Keratinocyte (primary cell): ENCODE results near the gene ABLIM2. TPM values are rescaled to one million over a fixed set of nuclear protein-coding genes. Genes with fewer than 3 reads are reported as not detected.

Experiments
- DNase-seq: peaks from one replicate; pipeline ENCODE4 v3.0.0-alpha.2; 2011; ENCODE audit warnings: low read depth, missing footprints, low spot score
- FAIRE-seq: peaks from 2 replicates; lab custom pipeline; 2011; peaks lifted over from hg19 to GRCh38; lab: Jason Lieb, UNC
- H2AFZ ChIP-seq: 2 replicates; pipeline ENCODE4 v1.6.0; 2012; ENCODE audit warnings: low read length, control low read depth, inconsistent platforms; ENCODE audit not compliant: control insufficient read depth
- H3K27ac ChIP-seq: 2 replicates; pipeline ENCODE4 v1.5.1; 2011; ENCODE audit warnings: low read length; ENCODE audit not compliant: control insufficient read depth, insufficient read depth
- H3K27me3 ChIP-seq: 3 replicates; pipeline ENCODE4 v1.6.0; 2011; ENCODE audit warnings: low read length; ENCODE audit not compliant: control insufficient read depth, insufficient read depth; ENCODE audit errors: extremely low read depth
- H3K36me3 ChIP-seq, 2 experiments: 2 replicates in 1 of 2; 3 replicates in 1 of 2; pipeline ENCODE4 v1.5.1; 2011; ENCODE audit warnings: low read length in 2 of 2, mild to moderate bottlenecking in 1 of 2; ENCODE audit not compliant: control insufficient read depth in 2 of 2, insufficient read depth in 2 of 2; ENCODE audit errors: extremely low read depth in 1 of 2
- H3K4me1 ChIP-seq: 3 replicates; pipeline ENCODE4 v1.5.1; 2011; ENCODE audit warnings: low read length; ENCODE audit not compliant: control insufficient read depth, insufficient read depth; ENCODE audit errors: extremely low read depth
- H3K4me2 ChIP-seq: 3 replicates; pipeline ENCODE4 v1.6.0; 2011; ENCODE audit warnings: low read depth, low read length; ENCODE audit not compliant: control insufficient read depth, insufficient read depth; ENCODE audit errors: extremely low read depth
- H3K4me3 ChIP-seq, 3 experiments: fragments of 200-600 bp in 1 of 3; sonication (generic) in 1 of 3; 2 replicates in 2 of 3; 3 replicates in 1 of 3; pipeline ENCODE4 v1.5.1; 2011 to 2016; ENCODE audit warnings: low read length in 3 of 3, mild to moderate bottlenecking in 3 of 3, control low read depth in 2 of 3, inconsistent platforms in 1 of 3, low read depth in 1 of 3, mixed read lengths in 1 of 3, mixed run types in 1 of 3, moderate library complexity in 1 of 3; ENCODE audit not compliant: control insufficient read depth in 2 of 3, insufficient read depth in 2 of 3; ENCODE audit errors: extremely low read depth in 1 of 3
- H3K79me2 ChIP-seq: 2 replicates; pipeline ENCODE4 v1.6.0; 2012; ENCODE audit warnings: low read length; ENCODE audit not compliant: control insufficient read depth, insufficient read depth
- H3K9ac ChIP-seq: 3 replicates; pipeline ENCODE4 v1.6.0; 2011; ENCODE audit warnings: low read length; ENCODE audit not compliant: control insufficient read depth, insufficient read depth; ENCODE audit errors: extremely low read depth
- H3K9me1 ChIP-seq: 3 replicates; pipeline ENCODE4 v1.6.0; 2011; ENCODE audit warnings: low read length; ENCODE audit not compliant: control insufficient read depth, insufficient read depth; ENCODE audit errors: extremely low read depth
- H3K9me3 ChIP-seq: 2 replicates; pipeline ENCODE4 v1.5.1; 2012; ENCODE audit warnings: low read depth, low read length; ENCODE audit not compliant: control insufficient read depth
- H4K20me1 ChIP-seq: 3 replicates; pipeline ENCODE4 v1.6.0; 2011; ENCODE audit warnings: low read length; ENCODE audit not compliant: control insufficient read depth, insufficient read depth; ENCODE audit errors: extremely low read depth
- CTCF ChIP-seq, 3 experiments: IDR thresholded peaks in 1 of 3; conservative IDR thresholded peaks in 1 of 3; optimal IDR thresholded peaks in 1 of 3; 2 replicates in 2 of 3; 3 replicates in 1 of 3; pipeline versions ENCODE3 to v1.5.1; 2011; ENCODE audit warnings: low read length in 3 of 3, mild to moderate bottlenecking in 3 of 3, moderate library complexity in 2 of 3, control low read depth in 1 of 3, inconsistent platforms in 1 of 3; ENCODE audit not compliant: insufficient read depth in 2 of 3; ENCODE audit errors: extremely low read depth in 1 of 3
- EZH2 ChIP-seq: IDR thresholded peaks from one replicate; pipeline ENCODE4 v1.6.1; 2012; ENCODE audit warnings: inconsistent platforms, mild to moderate bottlenecking, low read length, moderate library complexity
- dilution Hi-C: fragments of 300-500 bp; cut with MboI; formaldehyde crosslinking; loops from one replicate; pipeline ENCODE4 v1.7.0; 2020; ENCODE audit warnings: low sequenced_read_pairs; ENCODE audit not compliant: extremely low pct_ligation_motif_present
- polyA plus RNA-seq, 5 experiments: library from polyadenylated mRNA; depleted of rRNA in 3 of 5; stranded (reverse) in 3 of 5; stranded (forward) in 1 of 5; unstranded in 1 of 5; fragments of >200 nt; gene quantifications; 1 replicate in 1 of 5; 2 replicates in 3 of 5; 3 replicates in 1 of 5; pipeline versions ENCODE4 v1.2.1 to v1.2.3, GENCODE V29; 2011 to 2012; ENCODE audit warnings: missing spikeins in 2 of 5, low read depth in 1 of 5, low replicate concordance in 1 of 5

Gene ABLIM2
- polyA plus RNA-seq, 1 donor (not counting 4 experiments of a cell fraction or from before 2014, with no cell fraction given), result 0.94 TPM

GRCh38 chr4:8052160-8052691 lies 106.4 kb downstream of the ABLIM2 start:
- Histone ChIP-seq H2AFZ (no peak overlapping the region), H3K36me3 (no peaks in the 10 kb centered on the region), H3K27me3 (peaks cover 7% of the 10 kb centered on the region), H3K79me2 (no peaks in the 10 kb centered on the region), H3K4me2 (no peak overlapping the region), H3K4me3 (no peak overlapping the region), H3K9ac (no peak overlapping the region), H3K9me1 (no peaks in the 10 kb centered on the region), H4K20me1 (no peaks in the 10 kb centered on the region), H3K4me1 (no peaks in the 10 kb centered on the region), H3K27ac (no peak overlapping the region), H3K9me3 (peaks cover 2% of the 10 kb centered on the region)
- dilution Hi-C loops, result no loop called here
- no peak for DNase-seq
- FAIRE-seq, result no peak
- TF ChIP-seq CTCF (optimal IDR thresholded peaks at IDR 0.05 in 1 of 3, IDR thresholded peaks at IDR 0.05 in 1 of 3, conservative IDR thresholded peaks at IDR 0.05 in 1 of 3; ENCODE audit: extremely low read depth in 1 of 3, insufficient read depth in 2 of 3, low read length in 3 of 3) (no peak), EZH2 (no peak)

- no peak for TF ChIP-seq CTCF (optimal IDR thresholded peaks at IDR 0.05 in 1 of 3, IDR thresholded peaks at IDR 0.05 in 1 of 3, conservative IDR thresholded peaks at IDR 0.05 in 1 of 3; ENCODE audit: extremely low read depth in 1 of 3, insufficient read depth in 2 of 3, low read length in 3 of 3)
- TF ChIP-seq EZH2, result no peak
- H3K4me3 ChIP-seq, result no peak overlapping the region
- dilution Hi-C loops, result no loop called here
- no peak for DNase-seq
- no peaks in the 10 kb centered on the region for H3K9me1 ChIP-seq
- H3K4me1 ChIP-seq, result no peaks in the 10 kb centered on the region
- no peak overlapping the region for H3K4me2 ChIP-seq
- no peaks in the 10 kb centered on the region for H3K79me2 ChIP-seq
- H3K27me3 ChIP-seq, result peaks cover 7% of the 10 kb centered on the region
- no peak overlapping the region for H2AFZ ChIP-seq
- H3K9me3 ChIP-seq, result peaks cover 2% of the 10 kb centered on the region
- no peaks in the 10 kb centered on the region for H4K20me1 ChIP-seq
- no peak overlapping the region for H3K27ac ChIP-seq
- no peaks in the 10 kb centered on the region for H3K36me3 ChIP-seq
- no peak for FAIRE-seq
- no peak overlapping the region for H3K9ac ChIP-seq
These were observed 107.0 kb downstream of the ABLIM2 start for GRCh38 chr4:8051644-8052043.
